NCI-H1092 treated with DMSO at 0.1 percent for 48 hours (cell line): ENCODE measurements around the gene ABHD10.

Experiments
- DNase-seq: peaks from one replicate; lab custom pipeline; 2025; lab: John Stamatoyannopoulos, UW

Gene ABHD10

GRCh38 chr3:111965484-111965883 lies 13.3 kb upstream of the ABHD10 start:
- no peak for DNase-seq

- DNase-seq = no peak
Measured at GRCh38 chr3:111967068-111967467, 11.8 kb upstream of the ABHD10 start.

- peak; percentile 82 for DNase-seq
Measured at GRCh38 chr3:111967651-111968274, 11.1 kb upstream of the ABHD10 start.

GRCh38 chr3:111968319-111969054 lies 10.3 kb upstream of the ABHD10 start:
- peak; percentile 53 for DNase-seq

GRCh38 chr3:111970376-111970775 lies 8.4 kb upstream of the ABHD10 start:
- DNase-seq = no peak

GRCh38 chr3:111971533-111972130 lies 7.2 kb upstream of the ABHD10 start:
- DNase-seq = peak; percentile 76

- no peak for DNase-seq
Measured at GRCh38 chr3:111972891-111973290, 5.9 kb upstream of the ABHD10 start.

GRCh38 chr3:111975131-111975530 lies 3.7 kb upstream of the ABHD10 start:
- DNase-seq = no peak

GRCh38 chr3:111976254-111976653 lies 2.6 kb upstream of the ABHD10 start:
- DNase-seq = peak; percentile 6

- peak; percentile 56 for DNase-seq
Measured at GRCh38 chr3:111979434-111980038, 710 bp downstream of the ABHD10 start.

GRCh38 chr3:111980716-111981456 lies 2.1 kb downstream of the ABHD10 start:
- DNase-seq = no peak

- no peak for DNase-seq
Measured at GRCh38 chr3:111981457-111981763, 2.6 kb downstream of the ABHD10 start.

- DNase-seq = no peak
Measured at GRCh38 chr3:111984636-111985298, 5.9 kb downstream of the ABHD10 start.

- DNase-seq = no peak
Measured at GRCh38 chr3:111986800-111987199, 8.0 kb downstream of the ABHD10 start.

- peak; percentile 75 for DNase-seq
Measured at GRCh38 chr3:111989061-111989678, 10.3 kb downstream of the ABHD10 start.

- no peak for DNase-seq
Measured at GRCh38 chr3:111993038-111993437, 14.2 kb downstream of the ABHD10 start.

- DNase-seq = peak; percentile 91
Measured at GRCh38 chr3:111998636-111999483, 20.0 kb downstream of the ABHD10 start, which contains the start of gene TAGLN3. Gene TAGLN3, plus strand, starts transcription at chr3:111998922. Its CDS starts 501 bp downstream, at chr3:111999423.

- peak; percentile 63 for DNase-seq
Measured at GRCh38 chr3:111999484-112000324, 20.9 kb downstream of the ABHD10 start.

- no peak for DNase-seq
Measured at GRCh38 chr3:112000367-112000771, 21.5 kb downstream of the ABHD10 start.
